Colonic mucosa (tissue), 4 donors: ENCODE results near the gene BZW2. TPM values are rescaled to one million over a fixed set of nuclear protein-coding genes. Genes with fewer than 3 reads are reported as not detected.

Source experiments
- DNase-seq: peaks from one replicate; pipeline ENCODE4 v3.0.0-alpha.2; 2020
- H3K27ac ChIP-seq: fragments of 200-600 bp; one replicate; pipeline ENCODE4 v1.8.0; 2021
- H3K27me3 ChIP-seq: fragments of 200-600 bp; one replicate; pipeline ENCODE4 v1.8.0; 2021
- H3K36me3 ChIP-seq: fragments of 200-600 bp; one replicate; pipeline ENCODE4 v1.8.0; 2021
- H3K4me1 ChIP-seq: fragments of 200-600 bp; one replicate; pipeline ENCODE4 v1.8.0; 2021; ENCODE audit warnings: mild to moderate bottlenecking
- H3K4me3 ChIP-seq: fragments of 200-600 bp; one replicate; pipeline ENCODE4 v1.8.0; 2021
- H3K9ac ChIP-seq, 2 donors: one replicate each; pipeline ENCODE4 v1.7.0; 2013; ENCODE audit warnings: control low read depth in 2 of 2, low read depth in 2 of 2, low read length in 2 of 2
- H3K9me3 ChIP-seq: fragments of 200-600 bp; one replicate; pipeline ENCODE4 v1.8.0; 2021
- CTCF ChIP-seq: fragments of 200-600 bp; IDR thresholded peaks from one replicate; pipeline ENCODE4 v1.8.0; 2022; ENCODE audit warnings: antibody characterized with exemption, mild to moderate bottlenecking
- intact Hi-C: fragments of 100-400 bp; cut with DNase I; formaldehyde crosslinking; loops from one replicate; pipeline ENCODE4 v1.14.1; 2022
- total RNA-seq, 2 donors: library from RNA; stranded (reverse); fragmentation: NEBNext Ultra II Directional in 1 of 2; extraction: Animal tissue kit (Norgen Biotek cat#: 25700) in 1 of 2; gene quantifications; one replicate each; pipeline ENCODE4 v1.2.1, GENCODE V29; 2021
- donor health status: healthy.
- donor health status: DM: no; HTN: no; CAD: no.
- donor health status: DM: no; HTN: no; CAD: no.

BZW2 gene
- total RNA-seq, 2 donors from 2014 or later, result 56.1 to 73.8 TPM

- H3K4me1 ChIP-seq, result no peaks in the 10 kb centered on the region
These were observed 11.7 kb upstream of the BZW2 start for GRCh38 chr7:16634271-16634738.

GRCh38 chr7:16636555-16637101 is 9.4 kb upstream of the BZW2 start:
- no peak overlapping the region for H3K4me3 ChIP-seq
- H3K4me1 ChIP-seq, result no peaks in the 10 kb centered on the region
- no peak for DNase-seq
- H3K36me3 ChIP-seq, result no peaks in the 10 kb centered on the region
- H3K27ac ChIP-seq, result no peak overlapping the region
- H3K27me3 ChIP-seq, result no peaks in the 10 kb centered on the region
- H3K9me3 ChIP-seq, result no peaks in the 10 kb centered on the region
- TF ChIP-seq CTCF, result no peak
- no peak overlapping the region for H3K9ac ChIP-seq
- intact Hi-C loops, result no loop called here

More at GRCh38 chr7:16634271-16634738, 11.7 kb upstream of the BZW2 start:
- no peak overlapping the region for H3K4me3 ChIP-seq
- TF ChIP-seq CTCF, result no peak
- no peaks in the 10 kb centered on the region for H3K27me3 ChIP-seq
- no peaks in the 10 kb centered on the region for H3K36me3 ChIP-seq
- peak; percentile 43 for DNase-seq
- H3K27ac ChIP-seq, result peak overlapping the region; percentile 67
- no peaks in the 10 kb centered on the region for H3K9me3 ChIP-seq
- H3K9ac ChIP-seq, result peak overlapping the region in 1 of 2 donors; percentile 35
- intact Hi-C loops, result no loop called here

GRCh38 chr7:16637379-16637778 is 8.6 kb upstream of the BZW2 start:
- H3K9me3 ChIP-seq, result no peaks in the 10 kb centered on the region
- no peaks in the 10 kb centered on the region for H3K36me3 ChIP-seq
- H3K9ac ChIP-seq, result no peak overlapping the region
- no peak for TF ChIP-seq CTCF
- H3K27me3 ChIP-seq, result no peaks in the 10 kb centered on the region
- no peak overlapping the region for H3K27ac ChIP-seq
- no peak for DNase-seq
- H3K4me1 ChIP-seq, result no peaks in the 10 kb centered on the region
- intact Hi-C loops, result no loop called here
- no peak overlapping the region for H3K4me3 ChIP-seq

GRCh38 chr7:16638282-16639280 is 7.4 kb upstream of the BZW2 start:
- Histone ChIP-seq H3K9me3 (no peaks in the 10 kb centered on the region), H3K4me1 (peaks cover 4% of the 10 kb centered on the region), H3K9ac (no peak overlapping the region), H3K27me3 (no peaks in the 10 kb centered on the region), H3K27ac (no peak overlapping the region), H3K4me3 (no peak overlapping the region), H3K36me3 (no peaks in the 10 kb centered on the region)
- no peak for DNase-seq
- intact Hi-C loops, result no loop called here
- TF ChIP-seq CTCF, result no peak

GRCh38 chr7:16644157-16644556 is 1.8 kb upstream of the BZW2 start:
- Histone ChIP-seq H3K9ac (peak overlapping the region; percentile 84 to 88), H3K36me3 (no peaks in the 10 kb centered on the region), H3K27me3 (no peaks in the 10 kb centered on the region), H3K4me3 (peak overlapping the region; percentile 96), H3K9me3 (no peaks in the 10 kb centered on the region), H3K4me1 (peaks cover 9% of the 10 kb centered on the region), H3K27ac (peak overlapping the region; percentile 91)
- DNase-seq, result no peak
- intact Hi-C loops, result no loop called here
- no peak for TF ChIP-seq CTCF
